H9 (cell line): ENCODE results near the gene BCAS4. TPM values are rescaled to one million over a fixed set of nuclear protein-coding genes. Genes with fewer than 3 reads are reported as not detected.
A peak's percentile ranks its signal among the peaks of the same experiment; 100 is the strongest.
"Not testable (repeated sequence)": the region's sequence is repeated elsewhere in the genome, so short reads cannot be mapped to it uniquely, and the experiment has no call there.

ENCODE experiments used
- DNase-seq: peaks from one replicate; pipeline ENCODE4 v3.0.0-alpha.2; 2017
- H2AFZ ChIP-seq: one replicate; pipeline ENCODE4 v1.6.1; 2013; ENCODE audit warnings: mild to moderate bottlenecking, low read length, control low read depth, moderate library complexity
- H2AK5ac ChIP-seq: 2 replicates; pipeline ENCODE4 v1.6.1; 2013; ENCODE audit warnings: low read length, control low read depth, mixed read lengths; ENCODE audit not compliant: insufficient read length
- H2BK120ac ChIP-seq: one replicate; pipeline ENCODE4 v1.6.1; 2013; ENCODE audit warnings: low read depth, mild to moderate bottlenecking, low read length, control low read depth, inconsistent platforms; ENCODE audit not compliant: poor library complexity, severe bottlenecking
- H2BK12ac ChIP-seq: 2 replicates; pipeline ENCODE4 v1.6.1; 2013; ENCODE audit warnings: low read length, control low read depth, mixed read lengths, low read depth; ENCODE audit not compliant: insufficient read length
- H2BK15ac ChIP-seq: 2 replicates; pipeline ENCODE4 v1.6.1; 2013; ENCODE audit warnings: low read depth, low read length, control low read depth
- H2BK20ac ChIP-seq: one replicate; pipeline ENCODE4 v1.6.1; 2013; ENCODE audit warnings: low read depth, mild to moderate bottlenecking, low read length, control low read depth, inconsistent platforms; ENCODE audit not compliant: poor library complexity, severe bottlenecking
- H2BK5ac ChIP-seq: 2 replicates; pipeline ENCODE4 v1.6.1; 2013; ENCODE audit warnings: low read length, control low read depth, mixed read lengths; ENCODE audit not compliant: insufficient read length
- H3K14ac ChIP-seq: 2 replicates; pipeline ENCODE4 v1.6.1; 2013; ENCODE audit warnings: low read length, control low read depth; ENCODE audit not compliant: insufficient read depth
- H3K18ac ChIP-seq: 2 replicates; pipeline ENCODE4 v1.6.1; 2013; ENCODE audit warnings: low read depth, mild to moderate bottlenecking, mixed read lengths, low read length, control low read depth; ENCODE audit not compliant: insufficient read length
- H3K23ac ChIP-seq: 2 replicates; pipeline ENCODE4 v1.6.1; 2013; ENCODE audit warnings: low read length, control low read depth, mixed read lengths, low read depth; ENCODE audit not compliant: insufficient read length
- H3K23me2 ChIP-seq: 2 replicates; pipeline ENCODE4 v1.6.1; 2013; ENCODE audit warnings: low read depth, mild to moderate bottlenecking, mixed read lengths, low read length, control low read depth; ENCODE audit not compliant: insufficient read length, poor library complexity, severe bottlenecking
- H3K27ac ChIP-seq: 2 replicates; pipeline ENCODE4 v1.5.1; 2013; ENCODE audit warnings: low read length, control low read depth, mixed read lengths, low read depth; ENCODE audit not compliant: insufficient read length
- H3K27me3 ChIP-seq: 2 replicates; pipeline ENCODE4 v1.6.1; 2013; ENCODE audit warnings: low read length, control low read depth, inconsistent platforms; ENCODE audit not compliant: insufficient read depth
- H3K4ac ChIP-seq: 2 replicates; pipeline ENCODE4 v1.6.1; 2013; ENCODE audit warnings: low read depth, mild to moderate bottlenecking, control low read depth, inconsistent platforms, low read length, moderate library complexity
- H3K4me1 ChIP-seq: 2 replicates; pipeline ENCODE4 v1.6.1; 2013; ENCODE audit warnings: low read length, control low read depth, inconsistent platforms; ENCODE audit not compliant: insufficient read depth
- H3K4me2 ChIP-seq: 2 replicates; pipeline ENCODE4 v1.6.1; 2013; ENCODE audit warnings: low read length, control low read depth, mixed read lengths; ENCODE audit not compliant: insufficient read length, insufficient read depth
- H3K56ac ChIP-seq: 2 replicates; pipeline ENCODE4 v1.6.1; 2013; ENCODE audit warnings: low read depth, mild to moderate bottlenecking, mixed read lengths, low read length, control low read depth; ENCODE audit not compliant: insufficient read length
- H3K79me1 ChIP-seq: 2 replicates; pipeline ENCODE4 v1.6.1; 2013; ENCODE audit warnings: low read depth, mild to moderate bottlenecking, moderate library complexity, low read length, control low read depth, inconsistent platforms; ENCODE audit not compliant: insufficient read depth, poor library complexity, severe bottlenecking
- H3K79me2 ChIP-seq: 2 replicates; pipeline ENCODE4 v1.6.1; 2013; ENCODE audit warnings: low read length, control low read depth, inconsistent platforms; ENCODE audit not compliant: insufficient read depth
- H3K9ac ChIP-seq: 2 replicates; pipeline ENCODE4 v1.6.1; 2013; ENCODE audit warnings: low read length, control low read depth, mixed read lengths; ENCODE audit not compliant: insufficient read length; ENCODE audit errors: extremely low read depth
- H3K9me3 ChIP-seq: one replicate; pipeline ENCODE4 v1.6.1; 2013; ENCODE audit warnings: low read depth, low read length, inconsistent platforms; ENCODE audit not compliant: control insufficient read depth
- H3T11ph ChIP-seq: one replicate; pipeline ENCODE4 v1.6.1; 2013; ENCODE audit warnings: mild to moderate bottlenecking, low read length, control low read depth, inconsistent platforms
- H4K20me1 ChIP-seq: one replicate; pipeline ENCODE4 v1.6.1; 2013; ENCODE audit not compliant: control insufficient read depth, insufficient read length, insufficient read depth
- H4K5ac ChIP-seq: 2 replicates; pipeline ENCODE4 v1.6.1; 2013; ENCODE audit warnings: low read depth, mild to moderate bottlenecking, mixed read lengths, low read length, control low read depth; ENCODE audit not compliant: insufficient read length
- H4K8ac ChIP-seq: replicated peaks from 2 replicates; pipeline ENCODE4 v1.6.1; 2013; ENCODE audit warnings: low read length, control low read depth, mixed read lengths, low read depth; ENCODE audit not compliant: insufficient read length
- H4K91ac ChIP-seq: 2 replicates; pipeline ENCODE4 v1.6.1; 2013; ENCODE audit warnings: low read depth, mild to moderate bottlenecking, moderate library complexity, mixed read lengths, low read length, control low read depth; ENCODE audit not compliant: insufficient read length
- H3K27ac Mint-ChIP-seq, 3 experiments: 2 replicates in 2 of 3; 3 replicates in 1 of 3; pipeline ENCODE4 v1.8.0; 2020 to 2021; ENCODE audit warnings: mixed read lengths in 3 of 3, mild to moderate bottlenecking in 1 of 3, moderate library complexity in 1 of 3
- H3K27me3 Mint-ChIP-seq: 2 replicates; pipeline ENCODE4 v1.8.0; 2021; ENCODE audit warnings: low read depth, mild to moderate bottlenecking, moderate library complexity, mixed read lengths
- H3K36me3 Mint-ChIP-seq, 3 experiments: 2 replicates in 2 of 3; 3 replicates in 1 of 3; pipeline ENCODE4 v1.8.0; 2020 to 2021; ENCODE audit warnings: low read depth in 3 of 3, mixed read lengths in 3 of 3; ENCODE audit not compliant: insufficient read depth in 1 of 3
- H3K4me1 Mint-ChIP-seq, 2 experiments: 2 replicates each; pipeline ENCODE4 v1.8.0; 2020; ENCODE audit warnings: mixed read lengths in 2 of 2
- H3K4me3 Mint-ChIP-seq, 2 experiments: 2 replicates in 1 of 2; 3 replicates in 1 of 2; pipeline ENCODE4 v1.8.0; 2020 to 2021; ENCODE audit warnings: mild to moderate bottlenecking in 2 of 2, mixed read lengths in 2 of 2, moderate library complexity in 1 of 2
- H3K9me3 Mint-ChIP-seq, 2 experiments: 2 replicates in 1 of 2; 3 replicates in 1 of 2; pipeline ENCODE4 v1.8.0; 2020; ENCODE audit warnings: mild to moderate bottlenecking in 2 of 2, mixed read lengths in 2 of 2, moderate library complexity in 1 of 2
- WGBS: extraction: QIAGEN DNeasy Blood & Tissue Kit; methylation state at CpG from one replicate; pipeline ENCODE4 v1.1.7; 2013; ENCODE audit warnings: missing lambda C conversion rate, low lambda C conversion rate, mixed read lengths; ENCODE audit not compliant: insufficient read length; ENCODE audit errors: extremely low coverage; 5-methylcytosine and 5-hydroxymethylcytosine counted together
- total RNA-seq: library from RNA; stranded (reverse); gene quantifications from 2 replicates; pipeline ENCODE4 v1.2.1, GENCODE V29; 2021
- TF ChIP-seq, protein P1 (sequence below): fragments of 200-600 bp; sonication (generic); conservative IDR thresholded peaks from 3 replicates; pipeline ENCODE4 v1.8.0; 2021; ENCODE audit warnings: antibody characterized with exemption, mild to moderate bottlenecking

Gene BCAS4
- total RNA-seq, 1 experiment from 2014 or later: 16.9 TPM

DNA sequence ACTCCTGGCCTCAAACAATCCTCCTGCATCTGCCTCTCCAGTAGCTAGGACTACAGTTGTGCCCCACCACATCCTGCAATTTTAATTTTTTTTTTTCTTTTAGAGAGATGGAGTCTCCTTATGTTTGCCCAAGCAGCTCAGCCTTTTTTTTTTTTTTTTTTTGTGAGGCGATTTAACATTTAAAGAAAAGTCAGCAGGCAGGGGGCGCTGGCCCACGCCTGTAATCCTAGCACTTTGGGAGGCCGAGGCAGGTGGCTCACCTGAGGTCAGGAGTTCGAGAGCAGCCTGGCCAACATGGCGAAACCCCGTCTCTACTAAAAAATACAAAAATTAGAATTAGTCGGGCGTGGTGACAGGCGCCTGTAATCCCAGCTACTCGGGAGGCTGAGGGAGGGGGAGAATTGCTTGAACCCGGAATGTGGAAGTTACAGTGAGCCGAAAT is 1.3 kb upstream of the BCAS4 start:
- H3K36me3 Mint-ChIP-seq, H4K91ac ChIP-seq, H2BK5ac ChIP-seq, H2AFZ ChIP-seq, H3K23me2 ChIP-seq, H2BK15ac ChIP-seq, H4K5ac ChIP-seq, H3K14ac ChIP-seq, H3K56ac ChIP-seq, H3K79me2 ChIP-seq, H3K9me3 Mint-ChIP-seq, H3T11ph ChIP-seq, H3K79me1 ChIP-seq, H2AK5ac ChIP-seq, H4K20me1 ChIP-seq, H3K27me3 ChIP-seq, H4K8ac ChIP-seq, H2BK120ac ChIP-seq, H2BK20ac ChIP-seq, H3K18ac ChIP-seq, H3K27ac ChIP-seq, H3K23ac ChIP-seq, DNase-seq, H3K27ac Mint-ChIP-seq, H2BK12ac ChIP-seq, H3K4me1 ChIP-seq, H3K4me2 ChIP-seq, H3K9me3 ChIP-seq, H3K9ac ChIP-seq, H3K4ac ChIP-seq: not testable (repeated sequence)
- WGBS: no CpG with 5 or more reads among the region's 13 CpGs
- Mint-ChIP-seq H3K27me3 (peaks cover 11% of the 10 kb centered on the region; the same call in 1 of the 2 replicates), H3K4me3 (peak overlapping the region; percentile 40 to 70; a peak in 4 of 5 replicates), H3K4me1 (peaks cover 19 to 31% of the 10 kb centered on the region in 2 experiments)
- TF ChIP-seq, protein P1, sequence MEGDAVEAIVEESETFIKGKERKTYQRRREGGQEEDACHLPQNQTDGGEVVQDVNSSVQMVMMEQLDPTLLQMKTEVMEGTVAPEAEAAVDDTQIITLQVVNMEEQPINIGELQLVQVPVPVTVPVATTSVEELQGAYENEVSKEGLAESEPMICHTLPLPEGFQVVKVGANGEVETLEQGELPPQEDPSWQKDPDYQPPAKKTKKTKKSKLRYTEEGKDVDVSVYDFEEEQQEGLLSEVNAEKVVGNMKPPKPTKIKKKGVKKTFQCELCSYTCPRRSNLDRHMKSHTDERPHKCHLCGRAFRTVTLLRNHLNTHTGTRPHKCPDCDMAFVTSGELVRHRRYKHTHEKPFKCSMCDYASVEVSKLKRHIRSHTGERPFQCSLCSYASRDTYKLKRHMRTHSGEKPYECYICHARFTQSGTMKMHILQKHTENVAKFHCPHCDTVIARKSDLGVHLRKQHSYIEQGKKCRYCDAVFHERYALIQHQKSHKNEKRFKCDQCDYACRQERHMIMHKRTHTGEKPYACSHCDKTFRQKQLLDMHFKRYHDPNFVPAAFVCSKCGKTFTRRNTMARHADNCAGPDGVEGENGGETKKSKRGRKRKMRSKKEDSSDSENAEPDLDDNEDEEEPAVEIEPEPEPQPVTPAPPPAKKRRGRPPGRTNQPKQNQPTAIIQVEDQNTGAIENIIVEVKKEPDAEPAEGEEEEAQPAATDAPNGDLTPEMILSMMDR: peak; percentile 74
